Neuron (in vitro differentiated cells): ENCODE data around the gene ID2.

Experiments used
- H2AFZ ChIP-seq: one replicate; pipeline ENCODE4 v1.6.1; 2013; ENCODE audit warnings: low read depth, mild to moderate bottlenecking, inconsistent platforms, low read length, moderate library complexity
- H3K27me3 ChIP-seq: one replicate; pipeline ENCODE4 v1.6.1; 2013; ENCODE audit warnings: low read length; ENCODE audit not compliant: insufficient read depth
- H3K36me3 ChIP-seq: one replicate; pipeline ENCODE4 v1.6.1; 2013; ENCODE audit warnings: low read length; ENCODE audit not compliant: insufficient read depth
- H3K4me1 ChIP-seq: one replicate; pipeline ENCODE4 v1.6.1; 2013; ENCODE audit warnings: low read length; ENCODE audit not compliant: insufficient read depth
- H3K4me3 ChIP-seq: 2 replicates; pipeline ENCODE4 v1.5.1; 2013; ENCODE audit warnings: mild to moderate bottlenecking, low read length, moderate library complexity
- H3K9me3 ChIP-seq: one replicate; pipeline ENCODE4 v1.6.1; 2013; ENCODE audit warnings: low read length

Gene ID2

DNA sequence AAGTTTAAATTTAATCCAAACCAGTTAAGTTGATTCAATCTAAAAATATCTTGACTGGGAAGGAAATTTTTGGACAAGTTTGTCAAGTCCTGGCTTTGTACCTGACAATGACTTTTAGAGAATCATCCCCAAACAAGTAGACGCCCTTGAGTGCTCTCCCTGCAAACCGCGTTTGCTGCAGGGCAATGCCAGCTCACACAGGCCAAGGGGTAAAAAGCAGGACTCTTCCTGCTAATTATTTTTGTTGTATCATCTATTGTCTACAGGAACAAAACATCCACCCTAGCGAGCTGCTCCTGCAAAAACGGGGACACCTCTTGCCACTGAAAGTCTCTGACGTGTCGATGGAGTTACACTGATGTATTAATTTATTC is 10.9 kb downstream of the ID2 start:
- H3K36me3 ChIP-seq = no peaks in the 10 kb centered on the region

GRCh38 chr2:8693157-8693821 is 11.4 kb downstream of the ID2 start:
- Histone ChIP-seq H3K4me1 (no peaks in the 10 kb centered on the region), H3K27me3 (no peaks in the 10 kb centered on the region), H3K9me3 (no peaks in the 10 kb centered on the region), H2AFZ (no peak overlapping the region), H3K4me3 (no peak overlapping the region), H3K36me3 (no peaks in the 10 kb centered on the region)

More for the DNA sequence above, 10.9 kb downstream of the ID2 start:
- no peaks in the 10 kb centered on the region for H3K4me1 ChIP-seq
- no peak overlapping the region for H2AFZ ChIP-seq
- H3K4me3 ChIP-seq = no peak overlapping the region
- no peaks in the 10 kb centered on the region for H3K9me3 ChIP-seq
- no peaks in the 10 kb centered on the region for H3K27me3 ChIP-seq

GRCh38 chr2:8694737-8695136 is 12.9 kb downstream of the ID2 start:
- no peaks in the 10 kb centered on the region for H3K36me3 ChIP-seq
- no peaks in the 10 kb centered on the region for H3K27me3 ChIP-seq
- no peaks in the 10 kb centered on the region for H3K4me1 ChIP-seq
- H2AFZ ChIP-seq = no peak overlapping the region
- no peaks in the 10 kb centered on the region for H3K9me3 ChIP-seq
- no peak overlapping the region for H3K4me3 ChIP-seq

DNA sequence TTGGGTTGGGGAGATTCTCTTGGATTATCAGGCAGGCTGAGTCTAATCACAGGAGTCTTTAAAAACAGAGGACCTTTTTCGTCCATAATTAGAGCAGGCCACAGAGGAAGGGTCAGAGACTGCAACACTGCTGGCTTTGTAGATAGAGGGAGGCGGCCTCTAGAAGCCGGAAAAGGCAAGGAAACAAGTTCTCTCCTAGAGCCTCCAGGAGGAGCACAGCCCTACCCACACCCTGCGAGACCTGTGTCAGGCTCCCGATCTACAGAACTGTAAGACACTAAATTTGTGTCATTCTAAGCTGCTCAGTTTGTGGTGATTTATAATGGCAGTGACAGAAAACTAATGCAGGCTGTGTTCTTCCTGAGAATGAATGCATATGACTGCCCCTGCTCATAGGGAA is 15.3 kb downstream of the ID2 start:
- Histone ChIP-seq H3K9me3 (no peaks in the 10 kb centered on the region), H3K27me3 (no peaks in the 10 kb centered on the region), H2AFZ (no peak overlapping the region), H3K4me3 (no peak overlapping the region), H3K36me3 (no peaks in the 10 kb centered on the region), H3K4me1 (no peaks in the 10 kb centered on the region)

DNA sequence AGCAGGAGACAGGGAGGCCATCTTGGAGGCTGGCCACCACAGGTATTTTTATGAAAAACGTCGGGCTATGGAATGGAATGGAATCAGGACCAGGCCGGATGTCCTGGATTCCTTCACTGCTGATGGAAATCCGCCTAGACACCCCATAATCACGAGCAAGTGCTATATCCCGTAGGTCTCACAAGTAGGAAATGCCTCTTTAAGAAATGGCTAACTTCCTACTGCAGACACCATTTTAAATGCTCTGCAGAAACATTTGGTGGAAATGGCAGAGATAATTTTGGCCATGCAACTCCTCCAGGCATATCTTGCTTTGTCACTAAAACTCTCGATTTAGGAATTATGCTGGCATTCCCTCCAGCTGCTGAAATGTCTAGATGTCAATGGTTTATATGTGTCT is 18.0 kb downstream of the ID2 start:
- Histone ChIP-seq H3K36me3 (no peaks in the 10 kb centered on the region), H3K4me1 (no peaks in the 10 kb centered on the region), H3K4me3 (no peak overlapping the region), H3K27me3 (no peaks in the 10 kb centered on the region), H3K9me3 (no peaks in the 10 kb centered on the region), H2AFZ (no peak overlapping the region)

- Histone ChIP-seq H2AFZ (no peak overlapping the region), H3K4me1 (no peaks in the 10 kb centered on the region), H3K36me3 (no peaks in the 10 kb centered on the region), H3K27me3 (no peaks in the 10 kb centered on the region), H3K4me3 (no peak overlapping the region), H3K9me3 (no peaks in the 10 kb centered on the region)
Measured at GRCh38 chr2:8701681-8702379, 20.0 kb downstream of the ID2 start.

DNA sequence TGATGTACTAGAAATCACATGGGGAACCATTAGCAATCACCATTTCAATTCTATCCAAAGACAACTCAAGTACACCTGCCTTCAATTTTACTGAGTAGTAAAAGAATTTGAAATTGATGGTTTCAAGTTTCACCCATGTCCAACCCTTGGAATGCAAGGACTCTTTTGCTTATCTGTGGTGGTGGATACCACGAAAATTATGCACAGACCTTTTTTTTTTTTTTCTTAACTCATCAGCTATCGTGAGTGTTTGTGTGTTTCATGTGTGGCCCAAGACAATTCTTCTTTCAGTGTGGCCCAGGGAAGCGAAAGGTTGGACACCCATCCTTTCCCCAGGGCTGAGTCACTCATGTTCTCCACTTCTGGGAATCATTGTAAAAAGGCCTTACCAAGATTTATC is 23.1 kb downstream of the ID2 start:
- H3K4me3 ChIP-seq = no peak overlapping the region
- no peaks in the 10 kb centered on the region for H3K4me1 ChIP-seq
- no peak overlapping the region for H2AFZ ChIP-seq
- H3K9me3 ChIP-seq = no peaks in the 10 kb centered on the region
- H3K27me3 ChIP-seq = no peaks in the 10 kb centered on the region
- no peaks in the 10 kb centered on the region for H3K36me3 ChIP-seq

- H3K4me3 ChIP-seq = no peak overlapping the region
- H2AFZ ChIP-seq = no peak overlapping the region
Measured at GRCh38 chr2:8709611-8710010, 27.8 kb downstream of the ID2 start.

GRCh38 chr2:8710951-8711350 is 29.1 kb downstream of the ID2 start:
- no peaks in the 10 kb centered on the region for H3K9me3 ChIP-seq
- H3K36me3 ChIP-seq = no peaks in the 10 kb centered on the region
- no peak overlapping the region for H3K4me3 ChIP-seq
- no peak overlapping the region for H2AFZ ChIP-seq
- H3K27me3 ChIP-seq = no peaks in the 10 kb centered on the region
- no peaks in the 10 kb centered on the region for H3K4me1 ChIP-seq

More at GRCh38 chr2:8709611-8710010, 27.8 kb downstream of the ID2 start:
- H3K4me1 ChIP-seq = no peaks in the 10 kb centered on the region
- no peaks in the 10 kb centered on the region for H3K9me3 ChIP-seq
- no peaks in the 10 kb centered on the region for H3K27me3 ChIP-seq
- H3K36me3 ChIP-seq = no peaks in the 10 kb centered on the region

DNA sequence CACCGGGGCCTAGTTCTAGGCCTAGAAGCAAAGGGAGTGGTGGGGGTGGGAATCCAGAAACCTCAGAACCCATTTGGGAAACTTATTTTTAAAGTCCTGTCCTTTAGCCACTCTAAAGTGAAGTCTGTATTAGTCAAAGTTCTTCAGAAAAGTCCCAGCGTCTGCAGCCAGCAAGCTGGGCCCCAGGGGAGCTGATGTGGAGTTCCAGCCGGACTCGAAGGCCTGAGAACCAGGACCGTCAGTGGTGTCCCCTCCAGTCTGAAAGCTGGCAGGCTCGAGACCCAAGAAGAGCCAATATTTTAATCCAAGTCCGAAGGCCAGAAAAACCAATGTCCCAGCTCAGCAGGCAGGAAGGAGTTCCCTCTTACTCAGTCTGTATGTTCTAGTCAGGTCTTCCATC is 32.4 kb downstream of the ID2 start:
- no peaks in the 10 kb centered on the region for H3K9me3 ChIP-seq
- H3K27me3 ChIP-seq = no peaks in the 10 kb centered on the region
- no peak overlapping the region for H3K4me3 ChIP-seq
- no peaks in the 10 kb centered on the region for H3K4me1 ChIP-seq
- H3K36me3 ChIP-seq = no peaks in the 10 kb centered on the region
- H2AFZ ChIP-seq = no peak overlapping the region

- H3K4me1 ChIP-seq = no peaks in the 10 kb centered on the region
- no peak overlapping the region for H3K4me3 ChIP-seq
- H3K36me3 ChIP-seq = no peaks in the 10 kb centered on the region
- H3K9me3 ChIP-seq = no peaks in the 10 kb centered on the region
- H3K27me3 ChIP-seq = no peaks in the 10 kb centered on the region
- no peak overlapping the region for H2AFZ ChIP-seq
Measured at GRCh38 chr2:8714971-8715370, 33.1 kb downstream of the ID2 start.

DNA sequence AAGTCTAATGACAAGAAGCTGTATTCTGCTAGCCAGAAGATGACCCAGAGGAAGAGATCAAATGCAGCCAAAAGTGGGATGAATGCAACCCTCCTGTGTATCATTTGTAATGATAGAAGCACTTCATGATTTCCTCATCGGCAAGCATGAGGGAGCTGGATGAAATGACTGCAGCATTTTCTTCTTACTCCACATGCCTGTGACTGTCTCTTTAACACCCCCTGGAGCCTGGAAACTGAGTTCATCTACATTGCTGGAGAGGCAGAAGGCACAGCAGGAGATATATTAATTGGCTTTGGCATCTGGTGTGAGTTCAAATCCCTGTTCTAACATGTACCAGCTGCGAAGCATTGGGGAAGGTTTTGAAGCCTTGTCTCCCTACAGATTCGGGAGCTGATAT is 37.7 kb downstream of the ID2 start:
- Histone ChIP-seq H3K36me3 (no peaks in the 10 kb centered on the region), H3K9me3 (no peaks in the 10 kb centered on the region), H2AFZ (no peak overlapping the region), H3K27me3 (no peaks in the 10 kb centered on the region), H3K4me1 (no peaks in the 10 kb centered on the region), H3K4me3 (no peak overlapping the region)

DNA sequence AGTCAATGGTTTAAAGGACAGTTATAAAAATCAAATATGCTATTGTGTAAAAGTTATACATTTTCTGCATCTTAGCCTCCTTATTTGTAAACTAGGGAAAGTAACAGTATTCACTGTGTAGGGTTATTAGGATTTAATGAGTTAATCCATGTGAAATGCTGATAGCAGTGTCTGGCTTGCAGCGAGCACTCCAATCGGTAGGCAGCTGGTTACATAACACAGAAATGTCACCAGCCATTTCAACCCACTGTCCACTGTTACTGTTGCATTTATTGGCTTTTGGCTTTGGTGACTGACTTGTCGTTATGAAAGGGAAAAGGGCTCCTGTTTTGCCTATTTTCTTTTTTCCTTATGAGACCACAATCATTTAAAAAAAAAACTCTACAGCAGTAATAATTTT is 38.9 kb downstream of the ID2 start:
- H3K4me3 ChIP-seq = no peak overlapping the region
- no peaks in the 10 kb centered on the region for H3K27me3 ChIP-seq
- no peaks in the 10 kb centered on the region for H3K9me3 ChIP-seq
- H3K4me1 ChIP-seq = no peaks in the 10 kb centered on the region
- H2AFZ ChIP-seq = no peak overlapping the region
- H3K36me3 ChIP-seq = no peaks in the 10 kb centered on the region

DNA sequence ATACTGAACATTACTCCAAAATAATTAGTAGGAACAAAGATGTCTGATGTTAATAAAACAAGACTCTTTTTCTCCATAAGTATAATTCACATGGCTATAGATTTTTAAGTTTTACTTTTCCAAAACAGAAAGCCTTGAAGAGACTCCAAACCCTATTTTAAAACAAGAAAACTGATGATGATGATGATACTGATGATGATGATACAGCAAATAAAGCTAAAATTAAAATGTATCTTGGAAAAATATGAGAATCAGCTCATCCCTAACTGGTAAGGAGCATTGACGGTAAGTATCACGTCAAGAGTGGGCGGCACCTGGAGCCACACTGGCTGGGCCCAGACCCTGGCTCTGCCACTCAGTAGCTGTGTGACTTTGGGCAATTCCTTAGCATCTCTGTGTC is 39.6 kb downstream of the ID2 start:
- Histone ChIP-seq H3K4me1 (no peaks in the 10 kb centered on the region), H3K27me3 (no peaks in the 10 kb centered on the region), H3K9me3 (no peaks in the 10 kb centered on the region), H2AFZ (no peak overlapping the region), H3K36me3 (no peaks in the 10 kb centered on the region), H3K4me3 (no peak overlapping the region)
